ENCODE measurements around the gene FLYWCH1. TPM values are rescaled to one million over a fixed set of nuclear protein-coding genes. Genes with fewer than 3 reads are reported as not detected.

Gene FLYWCH1
- total and polyA plus RNA-seq, 10 of the 15 experiments (the other 5 are each of a cell fraction or from before 2014, with no cell fraction given) = 0.47 to 33.8 (median 11.2) TPM

- 0 out of 2 replicates have a peak, but pooled peaks have one; percentile 4 for TF ChIP-seq BACH1 (IDR thresholded peaks at IDR 0.05; ENCODE audit: borderline replicate concordance)
These were observed 28.2 kb upstream of the FLYWCH1 start (continued) for GRCh38 chr16:2883458-2883908.

GRCh38 chr16:2884041-2884451 lies 27.7 kb upstream of the FLYWCH1 start:
- Histone ChIP-seq H3K36me3 (ENCODE audit: control insufficient read depth in 2 of 2, insufficient read depth in 2 of 2, low read length in 1 of 2) (no peaks in the 10 kb centered on the region), H4K20me1 (ENCODE audit: control insufficient read depth, insufficient read depth) (no peaks in the 10 kb centered on the region), H3K79me2 (ENCODE audit: control insufficient read depth, insufficient read depth, low read length) (no peaks in the 10 kb centered on the region), H2AFZ (ENCODE audit: control insufficient read depth, low read depth, low read length) (no peak overlapping the region), H3K4me2 (ENCODE audit: control insufficient read depth, insufficient read depth) (peak overlapping the region; percentile 99), H3K9me3 (replicated peaks; ENCODE audit: control insufficient read depth, insufficient read depth, low read length) (peaks cover 4% of the 10 kb centered on the region; the same call in 2 of the 3 replicates), H3K9ac (ENCODE audit: control insufficient read depth, insufficient read depth, low read length) (peak overlapping the region; percentile 76), H3K4me3 (peak overlapping the region; percentile 90), H3K4me1 (ENCODE audit: control insufficient read depth, insufficient read depth, low read length) (peaks cover 8% of the 10 kb centered on the region), H3K27ac (ENCODE audit: control insufficient read depth, insufficient read depth) (no peak overlapping the region), H3K27me3 (replicated peaks in 1 of 2; ENCODE audit: control insufficient read depth in 2 of 2, insufficient read depth in 2 of 2, low read length in 1 of 2) (no peaks in the 10 kb centered on the region)
- WGBS (ENCODE audit: insufficient coverage, insufficient replicate concordance, low lambda C conversion rate, missing lambda C conversion rate) = 98% methylated on average over 18 of the region's 18 CpGs
- RAD21 ChIA-PET (ENCODE audit: unreplicated experiment) = interaction anchor here (1.0 to 2.1 kb wide), 6 partner anchors 13 to 43 kb away, joined by 3 to 19 read pairs (median 8); partner anchors contain the start of gene FLYWCH1
- in situ Hi-C loops (cut with MboI) (no loop called here), intact Hi-C loops (cut with micrococcal nuclease; ENCODE audit: unreplicated experiment) (no loop called here)
- TF ChIP-seq POU2F2 (IDR thresholded peaks at IDR 0.05; ENCODE audit: borderline replicate concordance, low read depth, low read length) (no peak), NKRF (conservative IDR thresholded peaks at IDR 0.05) (no peak), HDAC6 (IDR thresholded peaks at IDR 0.05; ENCODE audit: unreplicated experiment) (no peak), IRF3 (IDR thresholded peaks at IDR 0.05) (no peak), SP1 (IDR thresholded peaks at IDR 0.05; ENCODE audit: low read depth, low read length) (no peak), ZZZ3 (IDR thresholded peaks at IDR 0.05; ENCODE audit: control insufficient read depth, insufficient read length, low read depth) (no peak), PRDM15 (CRISPR knock-in tag; IDR thresholded peaks at IDR 0.05) (no peak)
- TF ChIP-seq, protein P1, sequence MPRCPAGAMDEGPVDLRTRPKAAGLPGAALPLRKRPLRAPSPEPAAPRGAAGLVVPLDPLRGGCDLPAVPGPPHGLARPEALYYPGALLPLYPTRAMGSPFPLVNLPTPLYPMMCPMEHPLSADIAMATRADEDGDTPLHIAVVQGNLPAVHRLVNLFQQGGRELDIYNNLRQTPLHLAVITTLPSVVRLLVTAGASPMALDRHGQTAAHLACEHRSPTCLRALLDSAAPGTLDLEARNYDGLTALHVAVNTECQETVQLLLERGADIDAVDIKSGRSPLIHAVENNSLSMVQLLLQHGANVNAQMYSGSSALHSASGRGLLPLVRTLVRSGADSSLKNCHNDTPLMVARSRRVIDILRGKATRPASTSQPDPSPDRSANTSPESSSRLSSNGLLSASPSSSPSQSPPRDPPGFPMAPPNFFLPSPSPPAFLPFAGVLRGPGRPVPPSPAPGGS (IDR thresholded peaks at IDR 0.05; ENCODE audit: borderline replicate concordance, insufficient read depth, low read depth, low read length, poor library complexity, severe bottlenecking) = no peak
- ATAC-seq (no peak), FAIRE-seq (no peak), DNase-seq (ENCODE audit: low read depth, low spot score) (no peak)
- BruUV-seq (replicated peaks) = no TSS peak
- CTCF ChIA-PET = interaction anchor here (1.7 to 2.1 kb wide), 4 partner anchors 11 to 43 kb away, joined by 8 to 12 read pairs (median 10); partner anchors contain the start of gene FLYWCH1
- POLR2A ChIA-PET = interaction anchor here (1.1 to 2.1 kb wide), 4 partner anchors 8 to 22 kb away, joined by 3 to 20 read pairs (median 8); no protein-coding TSS in a partner anchor
- SMC1A ChIA-PET (ENCODE audit: uncharacterized antibody, unreplicated experiment) = interaction anchor here (0.7 to 2.0 kb wide), 2 partner anchors 15 to 19 kb away, joined by 4 to 9 read pairs; no protein-coding TSS in a partner anchor
